ENCODE data around the gene ARHGAP26.
"Not testable (repeated sequence)": the region's sequence is repeated elsewhere in the genome, so short reads cannot be mapped to it uniquely, and the experiment has no call there.

Gene ARHGAP26

GRCh38 chr5:143086546-143086907 is 316.4 kb downstream of the ARHGAP26 start:
- no peaks in the 10 kb centered on the region for H3K79me2 ChIP-seq (ENCODE audit: insufficient read depth, low read length)
- H3K4me1 ChIP-seq (ENCODE audit: insufficient read depth, low read length, severe bottlenecking): no peaks in the 10 kb centered on the region
- TF ChIP-seq EZH2 (IDR thresholded peaks at IDR 0.05; ENCODE audit: borderline replicate concordance, low read length) (no peak), CTCF (IDR thresholded peaks at IDR 0.05; ENCODE audit: low read length) (no peak)
- no peak overlapping the region for H3K4me3 ChIP-seq (ENCODE audit: low read depth, low read length, poor library complexity, severe bottlenecking)
- H4K20me1 ChIP-seq (ENCODE audit: insufficient read depth, low read length): no peaks in the 10 kb centered on the region
- no peaks in the 10 kb centered on the region for H3K9me2 ChIP-seq (ENCODE audit: low read depth, low read length)
- H3K9ac ChIP-seq (ENCODE audit: low read length): no peak overlapping the region
- H2AFZ ChIP-seq (ENCODE audit: low read length): no peak overlapping the region
- H3K27ac ChIP-seq (ENCODE audit: low read depth, low read length, poor library complexity, severe bottlenecking): no peak overlapping the region
- no peaks in the 10 kb centered on the region for H3K27me3 ChIP-seq (ENCODE audit: insufficient read depth, low read length)
- H3K4me2 ChIP-seq (ENCODE audit: low read length): no peak overlapping the region
- H3K9me3 ChIP-seq (ENCODE audit: low read length): no peaks in the 10 kb centered on the region
- no peaks in the 10 kb centered on the region; the same call in 1 of the 2 replicates for H3F3A ChIP-seq (ENCODE audit: insufficient read depth, low read length)
- H3K36me3 ChIP-seq (ENCODE audit: insufficient read depth, low read length): no peaks in the 10 kb centered on the region

- no peak overlapping the region for H3K27ac ChIP-seq (ENCODE audit: low read depth, low read length, poor library complexity, severe bottlenecking)
- no peak overlapping the region for H3K9ac ChIP-seq (ENCODE audit: low read length)
Measured at GRCh38 chr5:143086908-143087637, 316.9 kb downstream of the ARHGAP26 start.

GRCh38 chr5:143088702-143089101 is 318.5 kb downstream of the ARHGAP26 start:
- not testable (repeated sequence) for H4K20me1 ChIP-seq (ENCODE audit: insufficient read depth, low read length); H3K4me3 ChIP-seq (ENCODE audit: low read depth, low read length, poor library complexity, severe bottlenecking); H3K36me3 ChIP-seq (ENCODE audit: insufficient read depth, low read length); H3K9ac ChIP-seq (ENCODE audit: low read length); H2AFZ ChIP-seq (ENCODE audit: low read length); H3K9me2 ChIP-seq (ENCODE audit: low read depth, low read length); H3F3A ChIP-seq (ENCODE audit: insufficient read depth, low read length); H3K27ac ChIP-seq (ENCODE audit: low read depth, low read length, poor library complexity, severe bottlenecking); H3K9me3 ChIP-seq (ENCODE audit: low read length); H3K27me3 ChIP-seq (ENCODE audit: insufficient read depth, low read length); H3K4me2 ChIP-seq (ENCODE audit: low read length); H3K79me2 ChIP-seq (ENCODE audit: insufficient read depth, low read length); H3K4me1 ChIP-seq (ENCODE audit: insufficient read depth, low read length, severe bottlenecking)

More at GRCh38 chr5:143086908-143087637, 316.9 kb downstream of the ARHGAP26 start:
- no peaks in the 10 kb centered on the region for H3K36me3 ChIP-seq (ENCODE audit: insufficient read depth, low read length)
- no peaks in the 10 kb centered on the region for H3K9me3 ChIP-seq (ENCODE audit: low read length)
- no peaks in the 10 kb centered on the region for H3K79me2 ChIP-seq (ENCODE audit: insufficient read depth, low read length)
- no peak overlapping the region for H2AFZ ChIP-seq (ENCODE audit: low read length)
- TF ChIP-seq CTCF (IDR thresholded peaks at IDR 0.05; ENCODE audit: low read length) (no peak), EZH2 (IDR thresholded peaks at IDR 0.05; ENCODE audit: borderline replicate concordance, low read length) (no peak)
- no peaks in the 10 kb centered on the region for H3K9me2 ChIP-seq (ENCODE audit: low read depth, low read length)
- no peak overlapping the region for H3K4me3 ChIP-seq (ENCODE audit: low read depth, low read length, poor library complexity, severe bottlenecking)
- no peaks in the 10 kb centered on the region; the same call in 1 of the 2 replicates for H3F3A ChIP-seq (ENCODE audit: insufficient read depth, low read length)
- H3K4me2 ChIP-seq (ENCODE audit: low read length): no peak overlapping the region
- H4K20me1 ChIP-seq (ENCODE audit: insufficient read depth, low read length): no peaks in the 10 kb centered on the region
- H3K27me3 ChIP-seq (ENCODE audit: insufficient read depth, low read length): no peaks in the 10 kb centered on the region
- H3K4me1 ChIP-seq (ENCODE audit: insufficient read depth, low read length, severe bottlenecking): no peaks in the 10 kb centered on the region

- H3K79me2 ChIP-seq (ENCODE audit: insufficient read depth, low read length); H3K9me3 ChIP-seq (ENCODE audit: low read length); H3K4me2 ChIP-seq (ENCODE audit: low read length); H3K27me3 ChIP-seq (ENCODE audit: insufficient read depth, low read length); H2AFZ ChIP-seq (ENCODE audit: low read length); H3K4me3 ChIP-seq (ENCODE audit: low read depth, low read length, poor library complexity, severe bottlenecking); H3K4me1 ChIP-seq (ENCODE audit: insufficient read depth, low read length, severe bottlenecking); H3F3A ChIP-seq (ENCODE audit: insufficient read depth, low read length); H3K27ac ChIP-seq (ENCODE audit: low read depth, low read length, poor library complexity, severe bottlenecking); H3K36me3 ChIP-seq (ENCODE audit: insufficient read depth, low read length); H3K9ac ChIP-seq (ENCODE audit: low read length); H4K20me1 ChIP-seq (ENCODE audit: insufficient read depth, low read length); H3K9me2 ChIP-seq (ENCODE audit: low read depth, low read length): not testable (repeated sequence)
Measured at GRCh38 chr5:143090044-143090443, 319.9 kb downstream of the ARHGAP26 start.

- not testable (repeated sequence) for H3K36me3 ChIP-seq (ENCODE audit: insufficient read depth, low read length); H3K9me2 ChIP-seq (ENCODE audit: low read depth, low read length); H3K79me2 ChIP-seq (ENCODE audit: insufficient read depth, low read length); H3K27me3 ChIP-seq (ENCODE audit: insufficient read depth, low read length); H3K27ac ChIP-seq (ENCODE audit: low read depth, low read length, poor library complexity, severe bottlenecking); H3K9me3 ChIP-seq (ENCODE audit: low read length); H3F3A ChIP-seq (ENCODE audit: insufficient read depth, low read length); H3K4me2 ChIP-seq (ENCODE audit: low read length); H3K9ac ChIP-seq (ENCODE audit: low read length); H3K4me1 ChIP-seq (ENCODE audit: insufficient read depth, low read length, severe bottlenecking); H4K20me1 ChIP-seq (ENCODE audit: insufficient read depth, low read length); H3K4me3 ChIP-seq (ENCODE audit: low read depth, low read length, poor library complexity, severe bottlenecking); H2AFZ ChIP-seq (ENCODE audit: low read length)
Measured at GRCh38 chr5:143092711-143093451, 322.7 kb downstream of the ARHGAP26 start.
